NCI-H1930 (cell line): ENCODE measurements around the gene TKFC.
A peak's percentile ranks its signal among the peaks of the same experiment; 100 is the strongest.

ENCODE experiments used
- DNase-seq, 2 experiments: peaks; one replicate each; lab custom pipeline; 2025; lab: John Stamatoyannopoulos, UW

TKFC gene

DNA sequence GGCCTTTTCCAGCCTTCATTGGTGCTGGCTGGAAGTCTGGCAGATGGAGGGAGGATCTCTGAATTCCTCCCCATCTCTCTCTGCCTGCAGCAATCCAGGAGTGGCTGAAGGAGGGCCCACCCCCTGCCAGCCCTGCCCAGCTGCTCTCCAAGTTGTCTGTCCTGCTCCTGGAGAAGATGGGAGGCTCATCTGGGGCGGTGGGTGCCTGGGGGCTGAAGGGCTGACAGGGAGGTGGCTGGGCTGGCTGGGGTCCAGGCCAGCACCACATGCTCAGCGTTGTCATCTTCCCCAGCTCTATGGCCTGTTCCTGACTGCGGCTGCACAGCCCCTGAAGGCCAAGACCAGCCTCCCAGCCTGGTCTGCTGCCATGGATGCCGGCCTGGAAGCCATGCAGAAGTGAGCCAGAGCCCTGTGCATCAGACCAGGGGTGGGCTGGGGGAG lies 12.2 kb downstream of the TKFC start:
- DNase-seq = no peak

DNA sequence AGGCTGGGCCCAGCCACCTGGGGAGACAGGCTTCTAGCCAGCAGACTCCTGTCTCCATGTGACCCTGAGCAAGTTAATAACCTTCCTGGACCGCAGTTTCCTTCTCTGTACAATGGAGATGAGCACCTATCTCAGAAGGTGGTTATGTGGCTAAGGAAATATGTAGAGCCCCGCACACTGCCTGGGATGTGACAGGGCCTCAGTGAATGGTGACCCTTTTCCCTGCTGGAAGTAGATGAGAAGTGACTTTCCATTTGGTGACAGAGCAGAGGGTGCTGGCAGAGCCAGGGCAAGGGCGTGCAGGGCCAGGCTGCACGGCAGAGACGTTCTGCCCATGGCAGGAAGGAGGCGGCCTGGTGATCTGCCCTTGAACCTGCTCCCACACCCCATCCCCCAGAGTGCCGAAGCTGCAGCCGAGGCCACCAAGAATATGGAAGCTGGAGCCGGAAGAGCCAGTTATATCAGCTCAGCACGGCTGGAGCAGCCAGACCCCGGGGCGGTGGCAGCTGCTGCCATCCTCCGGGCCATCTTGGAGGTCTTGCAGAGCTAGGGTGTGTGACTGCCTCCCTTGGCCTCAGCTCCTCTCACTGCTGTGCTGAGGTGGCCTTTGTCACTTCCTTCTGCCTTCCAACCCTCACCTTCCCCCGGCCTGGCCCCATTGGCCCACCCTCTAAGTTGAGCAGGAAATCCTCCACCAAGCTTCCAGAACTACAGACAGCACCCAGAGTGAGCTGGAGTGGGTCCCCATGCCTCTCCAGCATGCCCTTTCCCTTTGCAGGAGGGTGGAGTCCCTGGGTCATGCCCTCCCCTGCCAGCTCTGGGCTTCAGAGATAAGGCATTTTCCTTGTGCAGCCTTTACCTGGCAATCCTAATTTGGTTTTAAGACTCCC lies 13.2 kb downstream of the TKFC start:
- no peak for DNase-seq

DNA sequence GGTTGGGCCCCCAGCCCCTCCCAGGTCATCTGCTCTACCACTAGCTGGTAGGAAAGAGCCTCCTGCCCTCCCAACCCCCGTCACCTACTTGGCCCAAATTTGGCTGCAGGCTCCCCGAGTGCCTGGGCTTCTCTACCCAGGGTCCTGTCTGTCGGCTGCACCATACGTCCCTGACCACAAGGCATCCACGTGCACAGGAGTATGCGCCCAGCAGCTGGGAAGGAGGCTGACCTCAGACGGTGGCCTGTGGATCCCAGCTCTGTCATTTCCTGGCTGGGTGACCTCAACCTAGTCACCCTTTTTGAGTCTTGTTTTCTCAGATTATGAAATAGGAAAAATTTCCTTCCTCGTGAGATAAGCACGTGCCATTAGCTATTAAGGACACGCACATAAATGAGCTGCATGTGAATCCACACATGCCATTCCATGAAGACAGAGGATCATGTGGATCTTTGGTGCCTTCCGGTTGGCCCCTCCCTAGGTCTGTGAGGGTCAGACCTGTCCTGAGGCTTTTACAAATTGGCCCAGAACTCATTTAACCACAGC lies 15.0 kb downstream of the TKFC start:
- no peak for DNase-seq

DNA sequence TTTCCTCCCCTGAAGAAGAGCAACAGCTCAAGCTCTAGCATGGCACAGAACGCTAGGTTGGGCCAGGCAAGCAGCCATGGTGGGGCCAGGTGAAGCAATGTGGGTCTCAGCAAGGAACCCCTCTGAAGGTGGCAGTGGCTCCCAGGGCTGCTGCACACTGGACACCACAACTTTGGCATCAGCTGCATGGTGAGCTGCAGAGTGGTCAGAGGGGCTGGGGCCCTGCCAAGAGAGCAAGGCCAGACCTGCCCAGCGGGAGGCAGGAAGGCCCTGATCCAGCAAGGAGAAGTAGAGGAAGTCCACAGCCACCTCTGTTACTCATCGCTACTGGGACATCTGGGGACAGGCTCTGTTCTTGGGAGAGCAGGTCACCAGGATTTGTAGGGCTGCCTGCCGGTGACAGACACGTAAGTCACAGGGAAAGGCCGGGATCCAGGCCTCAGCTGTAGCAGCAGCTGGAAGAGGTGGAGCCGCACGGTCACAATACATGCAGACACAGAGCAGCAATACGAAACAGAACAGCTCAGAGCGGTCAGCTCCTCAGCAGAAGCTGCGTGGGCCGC lies 16.2 kb downstream of the TKFC start:
- no peak for DNase-seq

DNA sequence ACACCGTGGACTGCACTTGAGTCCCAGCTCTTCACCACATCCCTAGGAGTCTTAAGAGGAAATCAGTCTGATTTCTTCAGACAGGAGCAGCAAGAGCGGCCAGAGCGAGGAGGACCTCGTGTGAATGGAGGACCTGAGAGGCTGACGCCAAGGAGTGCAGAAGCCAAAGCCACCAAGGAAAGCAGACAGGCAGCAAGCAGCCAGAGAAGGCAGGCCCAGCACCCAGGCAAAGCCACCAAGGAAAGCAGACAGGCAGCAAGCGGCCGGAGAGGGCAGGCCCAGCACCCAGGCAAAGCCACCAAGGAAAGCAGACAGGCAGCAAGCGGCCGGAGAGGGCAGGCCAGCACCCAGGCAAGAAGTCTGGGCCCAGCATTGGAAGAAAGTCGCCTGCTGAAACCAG lies 16.9 kb downstream of the TKFC start:
- no peak for DNase-seq

DNA sequence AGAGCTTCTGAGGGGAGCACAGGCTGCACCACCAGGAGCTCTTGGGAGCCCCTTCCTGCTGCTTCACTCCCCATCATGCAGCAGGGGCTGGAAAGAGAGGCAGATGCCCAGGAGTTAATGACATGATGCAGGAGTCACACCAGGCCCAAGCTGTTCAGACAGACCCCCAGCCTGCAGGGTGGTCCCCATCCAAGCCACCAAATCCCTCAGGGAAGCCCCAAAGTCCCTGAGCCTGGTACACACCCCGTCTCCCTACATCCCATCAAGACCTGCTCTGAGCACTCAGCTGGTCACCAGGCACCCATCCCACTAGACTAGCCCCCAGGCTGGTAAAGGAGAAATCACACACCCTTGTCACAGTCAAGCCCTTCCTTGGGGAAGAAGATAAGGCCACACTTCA lies 17.3 kb downstream of the TKFC start:
- no peak for DNase-seq

DNA sequence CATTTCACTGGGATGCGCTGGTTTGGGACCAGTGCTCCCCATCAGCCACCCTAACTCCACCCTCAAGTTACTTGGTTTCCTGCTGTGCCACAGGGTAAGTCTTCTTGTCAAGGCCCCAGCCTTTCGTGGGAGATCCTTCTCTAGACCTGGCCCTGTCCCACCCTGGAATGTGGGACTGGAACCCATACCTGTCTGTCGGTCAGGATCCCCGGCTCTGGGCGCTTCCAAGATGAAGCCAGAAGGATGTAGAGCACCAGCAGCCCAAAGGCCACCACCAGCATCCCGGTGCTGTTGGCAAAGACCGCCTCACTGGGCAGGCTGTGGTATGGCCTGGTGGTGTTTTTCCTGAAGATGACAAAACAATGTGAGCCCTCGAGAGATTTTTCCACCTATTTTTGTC lies 17.8 kb downstream of the TKFC start:
- DNase-seq = no peak

DNA sequence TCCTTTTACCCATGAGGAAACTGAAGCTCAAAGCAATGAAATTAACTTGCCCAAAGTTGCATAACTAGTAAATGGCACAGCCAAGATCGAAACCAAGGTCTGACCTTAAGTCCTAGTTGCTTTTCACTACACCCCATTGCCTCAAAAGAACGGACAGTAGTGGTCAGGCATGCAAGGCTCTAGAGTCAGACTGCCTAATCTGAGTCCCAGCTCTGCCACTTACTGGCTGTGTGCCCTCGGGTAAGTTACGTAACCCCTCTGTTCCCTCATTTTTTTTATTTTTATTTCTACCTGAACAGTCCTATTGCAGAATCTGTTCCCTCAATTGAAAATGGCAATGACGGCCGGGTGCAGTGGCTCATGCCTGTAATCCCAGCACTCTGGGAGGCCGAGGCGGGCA lies 19.0 kb downstream of the TKFC start:
- DNase-seq = no peak

DNA sequence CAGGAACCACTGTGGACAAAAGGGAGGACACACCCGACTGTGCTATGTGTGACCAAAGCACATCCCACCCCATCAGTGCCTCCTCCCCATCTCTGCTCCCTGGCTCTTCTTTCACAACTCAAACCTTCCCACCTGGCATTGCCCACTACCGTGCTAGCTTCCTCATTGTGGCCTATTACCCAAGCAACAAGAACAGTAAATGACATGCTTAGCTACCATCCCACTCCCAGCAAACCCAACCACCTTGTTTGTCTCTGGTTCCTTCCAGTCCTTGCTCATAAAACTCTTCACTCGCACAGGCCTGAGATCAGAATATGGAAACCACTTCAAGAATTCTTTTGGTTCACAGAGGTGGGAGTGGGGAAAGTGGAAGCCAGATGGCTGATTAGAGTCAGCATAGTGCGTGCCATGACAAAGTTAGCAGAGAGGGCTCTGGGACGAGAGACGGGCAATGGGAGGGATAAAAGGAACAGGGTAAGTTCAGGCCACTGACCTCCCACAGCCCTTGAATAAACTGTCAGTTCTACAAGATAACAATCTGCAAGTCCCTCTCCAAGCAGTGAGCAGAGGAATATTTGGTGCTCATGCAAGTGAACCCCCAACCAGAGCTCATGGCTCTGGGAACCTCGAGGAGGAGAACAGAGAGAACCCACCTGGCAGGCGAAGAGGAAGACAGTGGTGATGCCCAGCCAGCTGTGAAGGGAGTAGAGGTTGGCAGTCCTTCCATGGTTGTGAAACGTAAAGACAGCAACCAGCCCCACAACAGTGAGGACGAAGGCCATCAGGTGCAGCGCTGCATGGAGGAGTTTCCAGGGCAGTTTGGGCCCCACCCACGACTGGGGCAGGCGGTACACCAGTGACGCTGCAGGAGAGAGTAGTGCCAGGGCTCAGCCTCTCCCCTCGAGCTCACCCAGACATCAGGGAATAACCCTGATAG lies 20.4 kb downstream of the TKFC start:
- no peak for DNase-seq

DNA sequence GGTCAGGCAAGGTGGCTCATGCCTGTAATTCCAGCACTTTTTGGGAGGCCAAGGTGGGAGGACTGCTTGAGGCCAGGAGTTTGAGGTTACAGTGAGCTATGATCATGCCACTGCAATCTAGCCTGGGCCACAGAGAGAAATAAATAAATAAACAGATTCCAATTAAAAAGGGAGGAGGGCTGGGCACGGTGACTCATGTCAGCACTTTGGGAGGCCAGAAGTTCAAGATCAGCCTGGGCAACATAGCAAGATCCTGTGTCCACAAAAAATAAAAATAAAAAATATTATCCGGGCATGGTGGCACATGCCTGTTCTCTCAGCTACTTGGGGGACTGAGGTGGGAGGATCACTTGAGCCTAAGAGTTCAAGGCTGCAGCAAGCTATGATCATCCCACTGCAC lies 21.2 kb downstream of the TKFC start:
- DNase-seq = no peak

DNA sequence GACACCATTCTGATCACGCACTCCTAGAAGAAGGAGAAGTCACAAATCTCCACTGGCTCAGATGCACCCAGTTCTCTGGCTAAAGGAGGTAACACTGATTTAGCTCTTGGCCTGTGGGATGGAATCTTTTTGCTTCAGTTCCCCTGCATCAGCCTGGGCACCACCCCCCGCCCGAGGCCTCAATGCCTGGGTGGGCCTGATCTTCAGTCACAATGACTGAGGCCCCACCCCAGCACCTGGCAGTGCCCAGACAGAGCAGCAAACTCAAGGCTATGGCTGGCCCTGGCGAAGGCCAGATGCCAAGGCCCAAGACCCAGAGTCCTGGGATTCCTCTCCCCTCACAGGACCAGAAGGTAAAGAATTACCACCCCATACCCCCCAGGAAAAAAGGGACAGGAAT lies 23.7 kb downstream of the TKFC start:
- no peak for DNase-seq

DNA sequence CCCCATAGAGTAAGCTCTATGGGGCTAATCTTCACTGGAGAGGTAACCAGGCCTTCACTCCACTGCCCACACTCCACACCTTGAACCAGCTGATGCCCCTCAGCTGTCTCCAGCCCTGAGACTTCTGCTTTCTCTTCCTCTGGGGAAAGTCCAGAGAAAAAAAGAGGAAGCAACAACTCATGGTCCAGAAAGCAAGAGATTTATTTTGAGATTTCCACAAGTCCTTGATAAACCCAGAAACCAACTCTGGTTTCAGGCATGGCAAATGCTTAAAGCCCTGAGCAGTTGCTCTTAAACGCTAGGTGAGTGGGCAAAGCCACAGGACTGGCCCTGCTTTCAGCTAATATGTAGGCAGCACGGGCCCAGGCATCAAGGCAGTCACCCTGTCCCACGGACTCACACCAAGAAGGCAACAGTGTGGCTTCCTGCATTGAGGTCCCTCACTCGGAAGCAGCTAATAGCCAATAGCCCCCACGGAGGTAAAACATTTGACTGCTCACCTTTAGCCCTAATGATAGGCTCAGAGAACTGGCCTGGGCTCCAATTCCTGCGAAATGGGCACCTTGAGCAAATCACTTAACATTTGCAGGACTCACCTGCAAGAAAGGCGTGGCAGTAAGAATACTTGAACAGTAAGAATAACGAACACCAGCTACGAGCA lies 24.3 kb downstream of the TKFC start:
- no peak for DNase-seq

DNA sequence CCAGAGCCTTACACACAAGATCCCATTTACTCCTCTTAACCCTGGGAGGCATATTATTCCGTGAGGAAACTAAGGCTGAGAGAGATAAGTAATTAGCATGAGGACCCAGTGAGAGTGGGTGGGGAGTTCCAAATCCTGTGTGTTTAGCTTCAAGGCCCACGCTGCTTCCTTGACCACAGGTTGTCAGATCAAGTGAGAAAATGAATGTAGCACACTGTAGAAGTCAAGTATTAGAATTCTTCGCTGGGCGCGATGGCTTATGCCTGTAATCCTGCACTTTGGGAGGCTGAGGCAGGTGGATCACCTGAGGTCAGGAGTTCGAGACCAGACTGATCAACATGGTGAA lies 24.8 kb downstream of the TKFC start:
- DNase-seq = no peak

DNA sequence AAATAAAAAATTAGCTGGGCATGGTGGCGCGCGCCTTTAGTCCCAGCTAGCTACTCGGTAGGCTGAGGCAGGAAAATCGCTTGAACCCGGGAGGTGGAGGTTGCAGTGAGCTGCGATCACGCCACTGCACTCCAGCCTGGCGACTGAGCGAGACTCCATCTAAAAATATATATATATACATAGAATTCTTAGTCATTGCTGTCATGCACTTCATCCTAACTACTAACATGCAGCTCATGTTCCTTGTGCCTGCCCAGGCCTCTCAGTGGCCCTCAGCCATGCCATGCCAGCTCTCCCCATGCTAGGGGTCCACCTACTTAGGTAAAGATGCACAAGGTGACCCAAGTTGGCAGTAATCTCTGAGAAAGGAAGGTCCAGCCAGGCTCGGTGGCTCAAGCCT lies 25.5 kb downstream of the TKFC start:
- DNase-seq = no peak

DNA sequence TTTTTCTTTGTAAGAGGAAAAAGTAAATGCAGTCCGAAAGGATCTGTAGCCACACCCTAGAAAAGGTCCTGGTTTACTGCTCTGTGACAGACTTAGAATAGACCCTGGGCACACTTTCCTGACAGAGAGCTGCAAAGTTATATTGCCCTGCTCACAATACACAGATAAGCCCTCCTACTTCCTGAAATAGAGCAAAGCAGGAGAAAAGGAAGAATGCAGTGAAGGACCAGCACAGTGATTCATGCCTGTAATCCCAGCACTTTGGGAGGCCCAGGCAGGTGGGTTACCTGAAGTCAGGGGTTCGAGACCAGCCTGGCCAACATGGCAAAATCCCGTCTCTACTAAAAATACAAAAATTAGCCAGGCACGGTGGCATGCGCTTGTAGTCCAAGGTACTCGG lies 26.5 kb downstream of the TKFC start:
- no peak for DNase-seq

DNA sequence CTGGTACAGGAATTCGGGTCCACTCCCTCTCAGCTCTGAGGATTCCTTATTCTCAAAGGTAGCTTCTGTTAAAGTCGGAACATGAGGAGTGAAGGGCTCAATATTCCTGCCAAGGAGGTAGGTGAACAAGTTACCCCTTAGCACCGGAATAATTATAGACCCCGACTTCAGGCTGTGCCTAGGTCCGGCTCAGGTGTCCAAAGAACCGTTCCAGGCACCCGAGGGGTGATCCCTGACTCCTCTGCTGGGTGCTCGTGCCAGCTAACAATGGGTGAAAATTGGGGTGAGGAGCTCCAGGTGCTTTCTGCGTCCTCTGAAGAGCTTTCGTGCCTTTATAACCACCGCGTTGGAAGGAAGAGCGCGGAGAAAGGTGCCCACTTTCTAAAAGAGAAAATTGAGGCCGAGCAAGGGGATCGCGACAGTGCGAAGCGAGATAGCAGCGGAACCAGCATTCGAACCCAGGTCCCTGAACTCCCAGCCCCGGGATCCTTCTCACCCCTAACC lies 28.3 kb downstream of the TKFC start:
- DNase-seq = no peak

DNA sequence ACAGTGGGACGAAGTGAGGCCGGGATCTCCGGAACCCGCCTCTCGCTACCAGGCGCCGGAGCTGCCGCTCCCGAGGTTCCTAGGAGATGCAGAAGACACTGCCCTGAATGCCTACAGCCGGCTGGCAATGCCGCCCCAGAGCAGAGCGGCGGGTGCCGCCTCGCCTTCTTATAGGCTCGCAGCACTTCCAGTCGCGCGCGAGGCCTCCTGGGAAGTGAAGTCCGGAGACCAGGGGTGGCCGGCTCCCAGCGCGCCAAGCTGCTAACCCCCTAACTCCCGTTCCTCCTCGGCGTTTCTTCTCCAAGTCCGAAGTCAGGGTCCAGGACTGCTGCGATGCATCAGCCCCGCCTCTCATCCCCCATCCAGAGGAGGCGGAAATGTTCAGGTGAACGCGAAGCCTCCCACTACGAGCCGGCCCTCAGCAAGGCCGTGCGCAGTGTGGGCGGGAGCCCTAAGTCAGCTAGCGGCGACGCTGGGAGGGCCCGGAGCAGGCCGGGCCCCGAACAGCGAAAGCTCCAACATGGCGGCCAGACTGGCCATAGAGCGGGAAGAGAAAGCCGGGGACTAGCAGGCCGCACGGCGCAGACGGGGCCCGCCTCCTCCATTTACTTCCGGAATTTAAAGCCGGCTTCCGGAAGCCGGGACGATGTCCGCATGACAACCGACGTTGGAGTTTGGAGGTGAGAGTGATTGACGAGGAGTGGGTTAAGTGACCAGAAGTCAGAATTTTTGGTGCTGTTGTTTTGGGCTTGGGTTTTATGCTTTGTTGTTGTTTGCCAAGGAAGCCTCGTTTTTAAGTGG lies 28.9 kb downstream of the TKFC start, which contains the start of the genes CYB561A3 and TMEM138:
TSS of gene CYB561A3 (minus strand) at position 142 of the 801 bp plus-strand sequence. CDS start 5,169 bp downstream, outside the sequence.
TSS of gene TMEM138 (plus strand) at position 634 of the 801 bp plus-strand sequence. CDS start 2,017 bp downstream, outside the sequence.
- peak; percentile 85 to 87 for DNase-seq

DNA sequence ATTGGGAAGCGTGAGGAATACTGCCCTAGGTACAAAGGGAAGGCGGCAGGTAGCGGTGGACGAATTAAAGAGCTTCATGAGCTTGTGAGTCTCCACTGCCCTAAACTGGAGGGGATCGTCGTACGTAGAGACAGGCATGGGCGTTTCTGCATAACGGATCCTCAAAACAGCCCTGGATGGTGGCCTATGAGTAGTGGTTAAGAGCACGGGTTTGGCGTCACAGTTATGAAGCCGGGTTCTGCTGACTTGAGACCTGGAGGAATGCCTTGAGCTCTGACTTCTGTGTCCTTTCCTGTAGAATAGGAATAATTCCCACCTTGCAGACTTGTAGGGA lies 29.5 kb downstream of the TKFC start:
- no peak for DNase-seq

DNA sequence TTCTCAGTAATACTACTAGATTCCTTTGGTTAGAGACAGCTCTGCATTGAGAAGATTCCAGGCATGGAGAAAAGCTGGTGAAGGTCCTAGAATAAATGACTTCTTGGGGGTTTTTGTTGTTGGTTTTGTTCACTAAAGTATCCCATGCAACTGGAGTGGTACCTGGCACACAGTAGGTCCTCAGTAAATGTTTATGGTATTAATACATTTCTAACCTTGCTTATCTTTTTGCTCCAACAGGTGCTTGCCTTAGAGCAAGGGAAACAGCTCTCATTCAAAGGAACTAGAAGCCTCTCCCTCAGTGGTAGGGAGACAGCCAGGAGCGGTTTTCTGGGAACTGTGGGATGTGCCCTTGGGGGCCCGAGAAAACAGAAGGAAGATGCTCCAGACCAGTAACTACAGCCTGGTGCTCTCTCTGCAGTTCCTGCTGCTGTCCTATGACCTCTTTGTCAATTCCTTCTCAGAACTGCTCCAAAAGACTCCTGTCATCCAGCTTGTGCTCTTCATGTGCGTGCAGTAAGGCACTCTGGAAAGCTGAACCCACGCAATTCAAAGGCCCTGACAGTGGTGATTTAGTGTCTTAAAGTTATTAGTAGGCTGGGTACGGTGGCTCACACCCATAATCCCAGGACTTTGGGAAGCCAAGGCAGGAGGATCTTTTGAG lies 31.1 kb downstream of the TKFC start:
- DNase-seq = no peak

DNA sequence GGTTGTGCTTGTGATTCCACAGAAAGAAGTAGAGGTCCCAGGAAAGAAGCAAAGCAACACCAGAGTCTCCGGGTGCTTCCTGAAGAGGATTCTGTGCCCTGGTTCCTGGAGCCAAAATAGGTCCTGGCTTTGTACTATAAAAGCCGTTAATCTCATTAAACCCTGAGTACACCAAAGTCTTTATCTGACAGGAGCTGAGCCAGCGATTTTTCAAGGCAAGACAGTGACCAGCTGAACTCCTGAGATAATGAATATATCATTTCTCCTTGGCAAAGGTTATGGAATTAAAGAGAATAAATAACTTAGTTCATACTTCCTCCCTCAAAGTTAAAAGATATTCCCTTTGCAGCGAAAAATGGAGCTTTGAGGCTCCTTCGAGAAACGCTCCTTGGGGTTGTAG lies 34.4 kb downstream of the TKFC start:
- no peak for DNase-seq
